Gastroesophageal sphincter (tissue), 3 donors: ENCODE measurements around the gene KCNJ9.

ENCODE experiments used
- CTCF ChIP-seq, 4 experiments: fragments of 200-600 bp in 2 of 4; fragments of 450-650 bp in 2 of 4; sonication (generic) in 1 of 4; IDR thresholded peaks; one replicate each; pipeline ENCODE4 v1.5.1; 2017 to 2019; ENCODE audit warnings: antibody characterized with exemption in 4 of 4, mild to moderate bottlenecking in 2 of 4, moderate library complexity in 2 of 4
- EP300 ChIP-seq: sonication (generic); formaldehyde crosslinking; IDR thresholded peaks from one replicate; pipeline ENCODE4 v1.6.1; 2017; ENCODE audit warnings: antibody characterized with exemption, mild to moderate bottlenecking
- POLR2A ChIP-seq, 2 donors: fragments of 450-650 bp; IDR thresholded peaks; one replicate each; pipeline ENCODE4 v1.6.1; 2017; ENCODE audit warnings: antibody characterized with exemption in 2 of 2, mild to moderate bottlenecking in 2 of 2, moderate library complexity in 1 of 2
- POLR2AphosphoS5 ChIP-seq: sonication (generic); formaldehyde crosslinking; IDR thresholded peaks from one replicate; pipeline ENCODE4 v1.6.1; 2017; ENCODE audit warnings: antibody characterized with exemption

GRCh38 chr1:160045653-160046052, 35.7 kb upstream of the KCNJ9 start:
- TF ChIP-seq POLR2A (IDR thresholded peaks at IDR 0.05) = no peak
- no peak for TF ChIP-seq CTCF (IDR thresholded peaks at IDR 0.05)
- TF ChIP-seq EP300 = no peak
- TF ChIP-seq POLR2AphosphoS5 = no peak
